ENCODE data around the gene INHA.

Gene INHA, protein sequence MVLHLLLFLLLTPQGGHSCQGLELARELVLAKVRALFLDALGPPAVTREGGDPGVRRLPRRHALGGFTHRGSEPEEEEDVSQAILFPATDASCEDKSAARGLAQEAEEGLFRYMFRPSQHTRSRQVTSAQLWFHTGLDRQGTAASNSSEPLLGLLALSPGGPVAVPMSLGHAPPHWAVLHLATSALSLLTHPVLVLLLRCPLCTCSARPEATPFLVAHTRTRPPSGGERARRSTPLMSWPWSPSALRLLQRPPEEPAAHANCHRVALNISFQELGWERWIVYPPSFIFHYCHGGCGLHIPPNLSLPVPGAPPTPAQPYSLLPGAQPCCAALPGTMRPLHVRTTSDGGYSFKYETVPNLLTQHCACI

DNA sequence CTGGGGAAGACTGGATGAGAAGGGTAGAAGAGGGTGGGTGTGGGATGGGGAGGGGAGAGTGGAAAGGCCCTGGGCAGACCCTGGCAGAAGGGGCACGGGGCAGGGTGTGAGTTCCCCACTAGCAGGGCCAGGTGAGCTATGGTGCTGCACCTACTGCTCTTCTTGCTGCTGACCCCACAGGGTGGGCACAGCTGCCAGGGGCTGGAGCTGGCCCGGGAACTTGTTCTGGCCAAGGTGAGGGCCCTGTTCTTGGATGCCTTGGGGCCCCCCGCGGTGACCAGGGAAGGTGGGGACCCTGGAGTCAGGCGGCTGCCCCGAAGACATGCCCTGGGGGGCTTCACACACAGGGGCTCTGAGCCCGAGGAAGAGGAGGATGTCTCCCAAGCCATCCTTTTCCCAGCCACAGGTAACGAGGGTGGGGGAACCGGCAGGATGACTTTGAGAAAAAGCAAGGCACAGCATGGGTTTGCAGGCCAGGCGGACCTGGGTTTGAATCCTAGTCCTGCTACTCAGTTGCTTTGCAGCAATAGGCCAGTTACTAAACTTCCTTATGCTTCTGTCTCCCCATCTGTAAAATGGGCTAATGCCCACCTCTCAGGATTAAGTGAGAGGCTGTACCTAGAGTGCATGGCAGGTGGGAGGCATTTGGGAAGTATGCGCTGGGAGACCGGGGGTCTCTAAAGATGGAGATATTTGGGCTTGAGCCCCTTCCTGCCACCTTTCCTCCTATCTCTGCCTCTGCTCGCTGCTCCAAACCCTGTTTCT, at the start of gene INHA:
Gene INHA, plus strand, starts transcription at position 74 of the 765 bp plus-strand sequence. Its CDS starts 65 bp downstream, at position 139.
- DNase-seq (ENCODE audit: low read depth): no peak

DNA sequence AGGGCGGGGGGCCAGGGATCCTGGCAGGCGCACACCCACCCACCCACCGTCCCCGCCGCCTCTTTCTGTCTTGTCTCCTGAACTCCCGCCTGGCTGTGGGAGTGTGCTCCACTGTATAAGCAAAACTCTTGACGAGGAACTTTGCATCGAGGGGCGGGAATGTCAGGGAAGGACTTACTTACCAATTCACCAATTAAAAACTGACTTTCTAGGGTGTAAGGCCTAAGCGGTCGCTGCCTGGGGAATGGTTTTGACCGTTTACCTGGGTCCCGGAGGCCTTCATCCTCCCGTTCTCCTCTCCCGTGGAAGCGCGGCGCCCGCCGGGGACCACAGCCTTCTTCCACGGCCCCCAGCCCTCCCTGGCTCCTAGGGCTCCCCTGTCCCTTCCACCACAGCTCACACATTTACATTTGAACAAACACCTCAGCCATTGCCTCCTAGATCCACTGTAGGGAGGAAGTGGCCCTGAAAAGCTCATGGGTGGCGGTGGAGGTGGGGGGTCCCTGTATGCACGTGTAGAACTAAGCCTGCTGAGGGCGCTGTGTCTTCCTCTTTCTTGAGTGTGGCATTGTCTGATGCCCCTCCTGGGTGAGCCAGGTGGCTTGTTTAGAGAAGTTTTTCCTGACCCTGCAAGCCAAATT, 49.0 kb upstream of the INHA start:
- DNase-seq (ENCODE audit: low read depth): no peak

DNA sequence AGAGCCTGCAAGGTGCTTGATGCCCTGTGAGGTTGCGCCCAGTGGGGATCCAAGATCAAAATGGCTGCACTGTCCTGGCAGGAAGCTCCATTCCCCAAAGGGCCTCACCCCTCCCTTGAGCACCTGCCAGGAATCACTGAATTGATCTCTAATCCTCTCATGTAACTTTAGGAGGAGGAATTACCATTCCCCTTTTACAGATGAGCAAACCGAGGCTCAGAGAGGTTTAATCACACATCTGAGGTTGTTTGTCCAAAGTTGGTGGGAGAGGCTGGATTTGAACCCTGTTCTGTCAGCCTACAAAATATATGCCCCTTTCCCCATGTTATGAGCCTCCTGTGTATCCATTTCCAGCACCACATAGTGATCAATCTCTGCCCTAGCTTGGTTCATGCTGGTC, 47.3 kb upstream of the INHA start:
- DNase-seq (ENCODE audit: low read depth): no peak

DNA sequence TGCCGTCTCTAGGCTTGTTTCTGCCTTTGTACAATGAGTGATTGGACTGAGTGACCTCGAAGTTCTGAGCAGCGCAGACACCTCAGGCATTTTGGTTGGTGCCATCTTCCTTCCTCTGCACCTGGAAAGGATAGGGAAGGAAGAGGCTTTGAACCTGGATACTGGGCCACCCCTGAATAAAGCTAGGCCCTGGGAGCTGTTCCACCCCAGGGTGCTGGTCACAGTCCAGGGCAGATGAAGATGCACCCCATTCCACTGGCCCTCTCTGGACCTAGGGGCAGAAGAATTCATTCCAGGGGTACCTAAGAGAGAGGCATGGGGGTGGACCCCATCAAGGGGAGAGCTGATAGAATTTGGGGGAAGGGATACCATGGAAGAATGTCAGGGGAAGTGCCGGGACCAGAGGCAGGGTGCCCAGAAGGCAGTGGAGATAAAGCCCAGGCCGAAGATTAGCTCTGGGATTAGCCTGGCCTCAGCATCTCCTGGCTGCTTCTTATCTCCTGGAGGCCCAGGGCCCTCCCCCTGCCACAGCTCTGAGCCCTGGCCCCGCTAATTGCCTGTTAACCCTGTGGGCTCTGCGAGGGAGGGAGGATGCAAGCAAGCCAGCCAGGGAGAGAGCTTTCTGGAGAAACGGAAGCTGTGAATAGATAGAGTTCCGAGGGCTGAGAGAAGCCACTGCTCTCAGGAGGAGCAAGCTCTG, 46.4 kb upstream of the INHA start:
- peak; percentile 83 for DNase-seq (ENCODE audit: low read depth)

- DNase-seq (ENCODE audit: low read depth): no peak
Observed at GRCh38 chr2:219526320-219527075, 45.6 kb upstream of the INHA start.

DNA sequence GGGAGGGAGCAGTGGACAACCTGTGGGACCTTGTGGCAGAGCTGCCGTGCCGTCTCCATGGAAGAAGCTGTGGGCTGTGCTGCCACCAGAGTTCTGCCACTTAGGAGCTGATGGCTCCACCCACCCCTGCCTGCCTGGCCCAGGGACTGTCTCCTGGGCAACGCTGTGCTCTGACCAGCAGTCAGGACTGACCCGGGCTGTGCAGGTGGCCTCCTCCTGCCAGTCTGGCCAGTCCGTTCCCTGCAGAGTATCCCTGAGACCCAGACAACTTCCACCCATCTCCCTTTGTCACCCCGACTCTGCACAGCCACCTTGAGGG, 45.1 kb upstream of the INHA start:
- no peak for DNase-seq (ENCODE audit: low read depth)

DNA sequence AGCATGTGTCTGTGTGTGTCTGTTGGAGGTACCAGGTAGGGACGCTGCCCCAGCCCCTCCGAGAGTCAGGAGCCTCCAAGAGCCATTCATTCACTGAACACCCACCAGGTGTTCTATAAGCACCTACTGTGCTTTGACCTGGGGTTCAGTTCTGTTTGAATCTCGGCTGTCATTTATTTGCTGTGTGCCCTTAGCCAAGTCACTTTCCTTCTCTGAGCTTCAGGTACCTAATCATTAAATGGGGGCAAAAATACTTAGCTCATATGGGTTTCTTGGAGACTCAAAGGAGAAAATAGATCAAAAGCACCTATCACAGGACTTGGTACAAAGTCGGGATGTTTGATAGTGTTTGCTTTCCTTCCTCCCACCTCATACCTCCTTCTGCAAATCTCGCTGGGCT, 44.6 kb upstream of the INHA start:
- DNase-seq (ENCODE audit: low read depth): no peak

- DNase-seq (ENCODE audit: low read depth): no peak
Observed at GRCh38 chr2:219530048-219530963, 41.8 kb upstream of the INHA start.

GRCh38 chr2:219531639-219532377, 40.3 kb upstream of the INHA start:
- DNase-seq (ENCODE audit: low read depth): no peak

- DNase-seq (ENCODE audit: low read depth): no peak
Observed at GRCh38 chr2:219532378-219532649, 39.8 kb upstream of the INHA start.

DNA sequence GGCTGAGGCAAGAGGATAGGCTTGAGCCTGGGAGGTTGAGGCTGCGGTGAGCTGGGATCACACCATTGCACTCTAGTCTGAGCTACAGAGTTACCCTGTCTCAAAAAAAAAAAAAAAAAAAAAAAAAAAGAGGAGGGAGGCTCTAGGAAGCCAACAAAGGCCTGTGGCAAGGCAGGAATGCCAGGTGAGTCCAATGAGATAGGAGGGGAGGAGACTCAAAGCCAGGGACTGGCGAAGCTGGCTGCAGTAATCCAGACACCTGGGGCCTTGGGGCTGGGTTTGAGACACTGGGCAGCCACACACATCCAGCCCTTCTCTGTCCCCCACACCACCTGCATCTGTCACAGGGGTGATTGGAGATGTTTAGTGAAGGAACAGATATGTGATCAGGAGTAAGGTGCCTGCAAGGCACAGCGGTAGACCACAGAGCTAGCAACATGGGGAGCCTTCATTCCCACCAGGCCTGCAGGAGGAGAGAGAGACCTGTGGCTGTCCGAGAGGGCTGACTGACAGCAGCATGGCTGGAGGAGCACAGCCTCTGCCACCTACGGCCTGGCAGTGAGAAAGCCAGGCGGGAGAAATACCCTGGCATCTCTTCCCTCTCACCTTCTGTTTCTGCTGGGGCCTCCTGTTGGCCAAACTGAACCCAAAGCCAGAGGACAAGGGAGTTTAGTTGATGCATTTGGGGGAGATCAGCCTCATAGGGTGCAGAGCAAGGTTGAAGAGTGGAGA, 38.0 kb upstream of the INHA start:
- DNase-seq (ENCODE audit: low read depth): no peak

- DNase-seq (ENCODE audit: low read depth): no peak
Observed at GRCh38 chr2:219536425-219536824, 35.7 kb upstream of the INHA start.

DNA sequence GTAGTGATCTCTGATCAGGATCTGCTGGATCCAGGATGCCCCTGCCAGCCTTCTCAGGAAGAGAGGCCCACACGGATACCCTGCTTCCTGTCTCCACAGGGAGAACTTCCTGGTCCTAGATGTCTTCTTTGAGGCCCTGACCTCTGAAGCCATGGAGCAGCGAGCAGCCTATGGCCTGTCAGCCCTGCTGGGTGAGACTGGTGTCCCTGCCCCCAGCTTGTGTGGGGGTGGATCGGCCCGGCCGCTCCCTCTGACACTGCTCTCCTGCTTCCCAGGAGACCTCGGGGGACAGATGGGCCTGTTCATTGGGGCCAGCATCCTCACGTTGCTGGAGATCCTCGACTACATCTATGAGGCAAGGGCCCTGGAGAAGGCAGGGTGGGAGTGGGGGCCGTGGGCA, 35.1 kb upstream of the INHA start:
- no peak for DNase-seq (ENCODE audit: low read depth)

- DNase-seq (ENCODE audit: low read depth): no peak
Observed at GRCh38 chr2:219537657-219538488, 34.2 kb upstream of the INHA start.

DNA sequence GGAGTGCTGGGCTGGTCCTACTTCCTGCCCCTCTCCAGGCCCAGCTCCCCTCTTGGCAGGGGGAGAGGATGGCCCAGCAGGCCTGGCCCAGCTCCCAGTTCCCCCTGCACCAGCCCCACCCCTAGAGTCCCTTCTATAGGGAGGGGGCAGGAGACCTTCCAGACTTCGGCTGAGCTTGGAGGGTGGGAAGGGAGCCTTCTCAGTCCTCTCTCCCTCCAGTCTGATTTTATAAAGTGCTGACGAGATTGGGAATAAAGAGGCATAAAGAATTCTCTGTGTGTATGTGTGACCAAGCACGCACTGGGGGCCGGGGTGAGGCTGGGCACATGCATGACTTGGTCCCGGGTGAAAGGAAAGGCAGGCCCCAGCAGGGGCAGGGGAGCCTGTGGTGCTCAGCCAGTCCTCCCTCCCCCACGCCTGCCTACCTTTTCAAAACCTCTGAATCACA, 33.6 kb upstream of the INHA start:
- no peak for DNase-seq (ENCODE audit: low read depth)

GRCh38 chr2:219538956-219539788, 32.9 kb upstream of the INHA start:
- DNase-seq (ENCODE audit: low read depth): no peak

- no peak for DNase-seq (ENCODE audit: low read depth)
Observed at GRCh38 chr2:219539926-219540678, 32.0 kb upstream of the INHA start.
